Spleen (tissue), 11 donors: ENCODE measurements around the gene PTGES2. TPM values are rescaled to one million over a fixed set of nuclear protein-coding genes. Genes with fewer than 3 reads are reported as not detected.

Experiments
- DNase-seq: peaks from one replicate; pipeline ENCODE4 v3.0.0-alpha.2; 2020
- H3K27ac ChIP-seq, 8 donors: fragments of 200-600 bp; sonication (generic) in 7 of 8; 1 replicate in 4 of 8; 2 replicates in 4 of 8; pipeline versions ENCODE4 v1.5.0 to v1.8.0; 2016 to 2021; ENCODE audit warnings: inconsistent platforms in 4 of 8, mild to moderate bottlenecking in 4 of 8, moderate library complexity in 1 of 8
- H3K27me3 ChIP-seq, 7 donors: fragments of 200-600 bp; sonication (generic) in 6 of 7; replicated peaks in 1 of 7; 1 replicate in 4 of 7; 2 replicates in 3 of 7; pipeline versions ENCODE4 v1.5.0 to v1.8.0; 2016 to 2021; ENCODE audit warnings: inconsistent platforms in 3 of 7, mild to moderate bottlenecking in 1 of 7
- H3K36me3 ChIP-seq, 6 donors: fragments of 200-600 bp; sonication (generic) in 5 of 6; 1 replicate in 4 of 6; 2 replicates in 2 of 6; pipeline versions ENCODE4 v1.5.0 to v1.8.0; 2016 to 2021; ENCODE audit warnings: inconsistent platforms in 2 of 6
- H3K4me1 ChIP-seq, 6 donors: fragments of 200-600 bp; sonication (generic) in 5 of 6; 1 replicate in 3 of 6; 2 replicates in 3 of 6; pipeline versions ENCODE4 v1.5.0 to v1.8.0; 2016 to 2021; ENCODE audit warnings: inconsistent platforms in 3 of 6
- H3K4me3 ChIP-seq, 8 donors: fragments of 200-600 bp; sonication (generic) in 7 of 8; 1 replicate in 4 of 8; 2 replicates in 4 of 8; pipeline versions ENCODE4 v1.5.0 to v1.8.0; 2016 to 2021; ENCODE audit warnings: inconsistent platforms in 4 of 8, mild to moderate bottlenecking in 4 of 8, moderate library complexity in 2 of 8
- H3K9me3 ChIP-seq, 8 donors: fragments of 200-600 bp; sonication (generic) in 7 of 8; 1 replicate in 4 of 8; 2 replicates in 4 of 8; pipeline versions ENCODE4 v1.5.0 to v1.8.0; 2016 to 2021; ENCODE audit warnings: inconsistent platforms in 4 of 8
- POLR2A ChIP-seq, 3 donors: fragments of 450-650 bp; IDR thresholded peaks; one replicate each; pipeline ENCODE4 v1.5.1; 2017; ENCODE audit warnings: antibody characterized with exemption in 3 of 3, mild to moderate bottlenecking in 1 of 3
- POLR2AphosphoS5 ChIP-seq, 3 donors: sonication (generic); formaldehyde crosslinking; IDR thresholded peaks; one replicate each; pipeline ENCODE4 v1.5.1; 2017; ENCODE audit warnings: antibody characterized with exemption in 3 of 3
- WGBS, 5 donors: extraction: QIAGEN DNeasy Blood & Tissue Kit in 3 of 5; methylation state at CpG; one replicate each; pipeline versions ENCODE4 v1.1.5 to v1.1.7; 2013 to 2018; 5-methylcytosine and 5-hydroxymethylcytosine counted together
- intact Hi-C: fragments of 100-400 bp; cut with DNase I; formaldehyde crosslinking; loops from one replicate; pipeline ENCODE4 v1.15.0; 2023; ENCODE audit warnings: low total_unique reads
- polyA plus RNA-seq, 3 donors: library from polyadenylated mRNA; stranded (reverse); fragments of 200-250 nt; gene quantifications; one replicate each; pipeline ENCODE4 v1.2.1, GENCODE V29; 2013
- total RNA-seq, 7 donors: library from RNA; depleted of rRNA in 3 of 7; stranded (reverse); fragments of >200 nt in 3 of 7; fragmentation: NEBNext Ultra II Directional in 4 of 7; extraction: Animal tissue kit (Norgen Biotek cat#: 25700) in 4 of 7; gene quantifications; one replicate each; pipeline versions ENCODE4 v1.1.0 to v1.2.1, GENCODE V29; 2016 to 2021
- TF ChIP-seq, protein P1 (sequence below), 11 experiments: fragments of 200-600 bp in 7 of 11; fragments of 450-650 bp in 4 of 11; sonication (generic) in 4 of 11; IDR thresholded peaks in 8 of 11; conservative IDR thresholded peaks in 3 of 11; 1 replicate in 7 of 11; 2 replicates in 4 of 11; pipeline versions ENCODE4 v1.4.0 to v1.8.0; 2016 to 2021; ENCODE audit warnings: antibody characterized with exemption in 11 of 11, inconsistent platforms in 4 of 11, mild to moderate bottlenecking in 1 of 11
- donor health status: healthy with polysubstance abuse.
- donor health status: DM: no; HTN: no; CAD: no; lungs with moderate emphysema.
- donor health status: DM: no; HTN: no; CAD: no.
- donor health status: Bipolar disorder and iron deficiency.
- donor health status: healthy.
- donor health status: DM: no; HTN: no; CAD: no.
- donor health status: DM: yes; HTN: yes; CAD: no.

The PTGES2 gene
- total and polyA plus RNA-seq, 10 donors = 45.2 to 71.2 (median 56.5) TPM

GRCh38 chr9:128128836-128129590 lies 1.5 kb upstream of the PTGES2 start:
- 60 to 66% (median 63%) methylated on average over 29 of the region's 29 CpGs for WGBS, 5 donors
- Histone ChIP-seq H3K4me1 (peaks cover 23 to 52% (median 40%) of the 10 kb centered on the region in 6 donors), H3K27ac (peak overlapping the region; percentile 96 to 98 (median 97)), H3K36me3 (peaks cover 0 to 12% (median 6%) of the 10 kb centered on the region in 6 donors), H3K4me3 (peak overlapping the region; percentile 58 to 99 (median 96)), H3K27me3 (peaks cover 0 to 11% (median 0%) of the 10 kb centered on the region in 7 donors), H3K9me3 (no peaks in the 10 kb centered on the region)
- intact Hi-C loops = no loop called here
- DNase-seq = peak; percentile 86
- TF ChIP-seq POLR2A (IDR thresholded peaks at IDR 0.05) (no peak), POLR2AphosphoS5 (IDR thresholded peaks at IDR 0.05) (no peak)
- TF ChIP-seq, protein P1, sequence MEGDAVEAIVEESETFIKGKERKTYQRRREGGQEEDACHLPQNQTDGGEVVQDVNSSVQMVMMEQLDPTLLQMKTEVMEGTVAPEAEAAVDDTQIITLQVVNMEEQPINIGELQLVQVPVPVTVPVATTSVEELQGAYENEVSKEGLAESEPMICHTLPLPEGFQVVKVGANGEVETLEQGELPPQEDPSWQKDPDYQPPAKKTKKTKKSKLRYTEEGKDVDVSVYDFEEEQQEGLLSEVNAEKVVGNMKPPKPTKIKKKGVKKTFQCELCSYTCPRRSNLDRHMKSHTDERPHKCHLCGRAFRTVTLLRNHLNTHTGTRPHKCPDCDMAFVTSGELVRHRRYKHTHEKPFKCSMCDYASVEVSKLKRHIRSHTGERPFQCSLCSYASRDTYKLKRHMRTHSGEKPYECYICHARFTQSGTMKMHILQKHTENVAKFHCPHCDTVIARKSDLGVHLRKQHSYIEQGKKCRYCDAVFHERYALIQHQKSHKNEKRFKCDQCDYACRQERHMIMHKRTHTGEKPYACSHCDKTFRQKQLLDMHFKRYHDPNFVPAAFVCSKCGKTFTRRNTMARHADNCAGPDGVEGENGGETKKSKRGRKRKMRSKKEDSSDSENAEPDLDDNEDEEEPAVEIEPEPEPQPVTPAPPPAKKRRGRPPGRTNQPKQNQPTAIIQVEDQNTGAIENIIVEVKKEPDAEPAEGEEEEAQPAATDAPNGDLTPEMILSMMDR (IDR thresholded peaks at IDR 0.05 in 8 of 11, conservative IDR thresholded peaks at IDR 0.05 in 3 of 11) = no peak

DNA sequence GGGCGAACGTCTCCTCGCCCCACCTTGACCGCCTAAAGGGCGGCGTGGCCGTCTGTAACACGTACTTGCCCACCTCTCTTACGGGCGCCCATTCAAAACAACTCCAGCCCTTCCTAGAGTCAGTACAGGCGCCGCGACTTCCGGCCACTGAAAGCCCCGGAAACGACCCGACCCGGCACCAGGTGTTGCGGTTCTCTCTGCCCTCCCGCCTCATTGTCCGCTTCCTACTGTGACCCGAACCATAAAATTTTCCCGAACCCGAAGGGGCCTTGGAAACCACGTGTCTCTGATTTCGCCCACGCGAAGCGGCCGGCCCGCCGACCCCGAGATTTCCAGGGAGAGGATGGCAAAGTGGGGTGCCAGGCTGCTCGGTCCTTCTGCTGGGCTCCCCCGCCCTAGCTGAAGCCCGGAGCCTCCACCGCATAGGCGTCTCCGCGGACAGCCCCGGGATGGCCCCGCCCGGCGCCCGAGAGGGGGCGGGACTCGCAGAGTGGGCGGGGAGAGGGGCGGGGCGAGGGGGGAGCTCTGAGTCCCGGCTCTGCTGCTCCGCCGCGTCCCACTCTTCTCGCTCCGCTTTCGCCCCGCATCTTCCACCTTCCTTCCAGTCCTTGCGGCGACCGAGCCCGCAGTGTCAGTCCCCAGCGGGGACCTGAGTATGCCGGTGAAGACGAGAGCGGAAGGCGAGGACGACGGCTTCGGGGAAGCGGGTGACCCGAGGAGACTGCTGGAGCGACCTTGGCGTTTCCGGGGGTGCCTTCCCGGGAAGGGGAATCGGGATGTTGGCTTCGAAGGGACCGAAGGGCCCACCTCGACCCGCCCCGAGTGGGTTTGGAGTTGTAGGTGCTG lies 684 bp upstream of the PTGES2 start:
- H3K27me3 ChIP-seq = peaks cover 0 to 11% (median 0%) of the 10 kb centered on the region in 7 donors
- WGBS, 5 donors = 0 to 1% (median 0%) methylated on average over 35 to 82 of the region's 82 CpGs
- H3K36me3 ChIP-seq = peaks cover 0 to 20% (median 14%) of the 10 kb centered on the region in 6 donors
- TF ChIP-seq POLR2A (IDR thresholded peaks at IDR 0.05) (peak in 1 of 3 donors; percentile 16), POLR2AphosphoS5 (IDR thresholded peaks at IDR 0.05) (peak; percentile 65 to 83 (median 79))
- TF ChIP-seq, protein P1 (IDR thresholded peaks at IDR 0.05 in 8 of 11, conservative IDR thresholded peaks at IDR 0.05 in 3 of 11) = peak in 2 of 11 experiments; percentile 35
- H3K9me3 ChIP-seq = no peaks in the 10 kb centered on the region
- peak; percentile 96 for DNase-seq
- peak overlapping the region; percentile 58 to 99 (median 96) for H3K4me3 ChIP-seq
- peaks cover 23 to 52% (median 40%) of the 10 kb centered on the region in 6 donors for H3K4me1 ChIP-seq
- intact Hi-C loops = no loop called here
- peak overlapping the region; percentile 96 to 98 (median 97) for H3K27ac ChIP-seq

GRCh38 chr9:128125580-128126354 lies 1.8 kb downstream of the PTGES2 start:
- H3K4me1 ChIP-seq = peaks cover 23 to 52% (median 40%) of the 10 kb centered on the region in 6 donors
- peak overlapping the region in 2 of 8 donors; percentile 93 to 98 for H3K4me3 ChIP-seq
- H3K36me3 ChIP-seq = peaks cover 0 to 45% (median 37%) of the 10 kb centered on the region in 6 donors
- intact Hi-C loops = no loop called here
- no peaks in the 10 kb centered on the region for H3K27me3 ChIP-seq
- no peak for TF ChIP-seq POLR2A (IDR thresholded peaks at IDR 0.05)
- 36 to 46% (median 45%) methylated on average over 10 of the region's 10 CpGs for WGBS, 5 donors
- peak overlapping the region in 4 of 8 donors; percentile 16 to 98 (median 40) for H3K27ac ChIP-seq
- peak; percentile 74 for DNase-seq
- H3K9me3 ChIP-seq = no peaks in the 10 kb centered on the region
